Chondrocyte (in vitro differentiated cells): Measurements from ENCODE around the gene RPL10A. TPM values are rescaled to one million over a fixed set of nuclear protein-coding genes. Genes with fewer than 3 reads are reported as not detected.

Experiments used
- DNase-seq: peaks from one replicate; pipeline ENCODE4 v3.0.0; 2021; ENCODE audit warnings: mixed read lengths, low spot score
- H3K27ac Mint-ChIP-seq: one replicate; pipeline ENCODE4 v1.8.0; 2021; ENCODE audit warnings: mild to moderate bottlenecking, moderate library complexity, mixed read lengths; ENCODE audit not compliant: unreplicated experiment
- H3K27me3 Mint-ChIP-seq: 2 replicates; pipeline ENCODE4 v1.8.0; 2021; ENCODE audit warnings: low read depth, mixed read lengths
- H3K36me3 Mint-ChIP-seq: 2 replicates; pipeline ENCODE4 v1.8.0; 2021; ENCODE audit warnings: low read depth, mixed read lengths
- H3K4me1 Mint-ChIP-seq: 2 replicates; pipeline ENCODE4 v1.8.0; 2021; ENCODE audit warnings: low read depth, mild to moderate bottlenecking, mixed read lengths
- H3K4me3 Mint-ChIP-seq: one replicate; pipeline ENCODE4 v1.8.0; 2021; ENCODE audit warnings: mild to moderate bottlenecking, moderate library complexity, mixed read lengths; ENCODE audit not compliant: unreplicated experiment
- H3K9me3 Mint-ChIP-seq: 2 replicates; pipeline ENCODE4 v1.8.0; 2021; ENCODE audit warnings: low read depth, mixed read lengths
- total RNA-seq: library from RNA; stranded (reverse); gene quantifications from 3 replicates; pipeline ENCODE4 v1.2.1, GENCODE V29; 2021
- TF ChIP-seq, protein P1 (sequence below): fragments of 200-600 bp; sonication (generic); IDR thresholded peaks from 2 replicates; pipeline ENCODE4 v1.5.0; 2021; ENCODE audit warnings: antibody characterized with exemption, mild to moderate bottlenecking, moderate library complexity

RPL10A gene
- total RNA-seq, 1 donor from 2014 or later, result 848 TPM

DNA sequence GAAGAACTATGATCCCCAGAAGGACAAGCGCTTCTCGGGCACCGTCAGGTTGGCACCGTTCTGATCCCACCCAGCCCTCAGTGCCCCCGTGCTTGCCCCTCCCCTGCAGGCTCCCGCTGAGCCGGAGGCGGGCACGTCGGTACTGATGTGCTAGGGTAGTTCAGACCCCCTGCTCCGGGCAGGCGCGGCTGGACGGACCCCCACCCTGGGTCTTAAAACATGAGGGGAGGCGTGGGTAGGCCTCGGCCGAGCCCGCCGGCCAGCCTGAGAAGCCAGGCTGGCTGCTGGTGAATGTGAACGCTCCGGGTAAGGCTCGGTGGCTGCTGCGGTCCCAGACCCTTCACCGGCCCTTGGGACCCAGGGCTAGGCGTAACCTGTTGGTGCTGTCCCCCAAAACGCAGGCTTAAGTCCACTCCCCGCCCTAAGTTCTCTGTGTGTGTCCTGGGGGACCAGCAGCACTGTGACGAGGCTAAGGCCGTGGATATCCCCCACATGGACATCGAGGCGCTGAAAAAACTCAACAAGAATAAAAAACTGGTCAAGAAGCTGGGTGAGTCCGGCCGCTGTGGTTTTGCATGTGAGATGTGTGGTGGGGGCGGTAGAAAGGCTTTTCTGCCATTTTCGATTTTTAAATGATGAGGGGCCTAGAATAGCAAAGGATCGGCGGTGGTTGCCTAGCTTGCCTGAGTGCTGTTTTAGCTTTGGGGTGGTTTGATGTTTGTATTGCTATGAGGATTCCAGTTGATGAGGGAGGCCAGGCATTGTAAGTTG lies 964 bp downstream of the RPL10A start:
- no peaks in the 10 kb centered on the region for H3K27me3 Mint-ChIP-seq
- no peaks in the 10 kb centered on the region for H3K9me3 Mint-ChIP-seq
- peaks cover 41% of the 10 kb centered on the region for H3K4me1 Mint-ChIP-seq
- TF ChIP-seq, protein P1, sequence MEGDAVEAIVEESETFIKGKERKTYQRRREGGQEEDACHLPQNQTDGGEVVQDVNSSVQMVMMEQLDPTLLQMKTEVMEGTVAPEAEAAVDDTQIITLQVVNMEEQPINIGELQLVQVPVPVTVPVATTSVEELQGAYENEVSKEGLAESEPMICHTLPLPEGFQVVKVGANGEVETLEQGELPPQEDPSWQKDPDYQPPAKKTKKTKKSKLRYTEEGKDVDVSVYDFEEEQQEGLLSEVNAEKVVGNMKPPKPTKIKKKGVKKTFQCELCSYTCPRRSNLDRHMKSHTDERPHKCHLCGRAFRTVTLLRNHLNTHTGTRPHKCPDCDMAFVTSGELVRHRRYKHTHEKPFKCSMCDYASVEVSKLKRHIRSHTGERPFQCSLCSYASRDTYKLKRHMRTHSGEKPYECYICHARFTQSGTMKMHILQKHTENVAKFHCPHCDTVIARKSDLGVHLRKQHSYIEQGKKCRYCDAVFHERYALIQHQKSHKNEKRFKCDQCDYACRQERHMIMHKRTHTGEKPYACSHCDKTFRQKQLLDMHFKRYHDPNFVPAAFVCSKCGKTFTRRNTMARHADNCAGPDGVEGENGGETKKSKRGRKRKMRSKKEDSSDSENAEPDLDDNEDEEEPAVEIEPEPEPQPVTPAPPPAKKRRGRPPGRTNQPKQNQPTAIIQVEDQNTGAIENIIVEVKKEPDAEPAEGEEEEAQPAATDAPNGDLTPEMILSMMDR, result no peak
- peaks cover 19% of the 10 kb centered on the region for H3K36me3 Mint-ChIP-seq
- peak overlapping the region; percentile 97 for H3K4me3 Mint-ChIP-seq
- DNase-seq, result no peak
- peak overlapping the region; percentile 99 for H3K27ac Mint-ChIP-seq

GRCh38 chr6:35469751-35470662 lies 1.8 kb downstream of the RPL10A start:
- peak overlapping the region; percentile 99 for H3K27ac Mint-ChIP-seq
- TF ChIP-seq, protein P1, result no peak
- DNase-seq, result no peak
- peaks cover 41% of the 10 kb centered on the region for H3K4me1 Mint-ChIP-seq
- no peaks in the 10 kb centered on the region for H3K9me3 Mint-ChIP-seq
- no peaks in the 10 kb centered on the region for H3K27me3 Mint-ChIP-seq
- peaks cover 22% of the 10 kb centered on the region for H3K36me3 Mint-ChIP-seq
- peak overlapping the region; percentile 97 for H3K4me3 Mint-ChIP-seq

GRCh38 chr6:35470663-35471120 lies 2.5 kb downstream of the RPL10A start:
- no peak for DNase-seq
- peaks cover 23% of the 10 kb centered on the region for H3K36me3 Mint-ChIP-seq

GRCh38 chr6:35471836-35472345 lies 3.7 kb downstream of the RPL10A start:
- peaks cover 41% of the 10 kb centered on the region for H3K4me1 Mint-ChIP-seq
- H3K9me3 Mint-ChIP-seq, result no peaks in the 10 kb centered on the region
- H3K27me3 Mint-ChIP-seq, result no peaks in the 10 kb centered on the region
- H3K36me3 Mint-ChIP-seq, result peaks cover 24% of the 10 kb centered on the region
- peak overlapping the region; percentile 83 for H3K27ac Mint-ChIP-seq
- H3K4me3 Mint-ChIP-seq, result no peak overlapping the region
- no peak for DNase-seq
- TF ChIP-seq, protein P1, result no peak

More at GRCh38 chr6:35470663-35471120, 2.5 kb downstream of the RPL10A start:
- Mint-ChIP-seq H3K4me3 (peak overlapping the region; percentile 97), H3K9me3 (no peaks in the 10 kb centered on the region), H3K27me3 (no peaks in the 10 kb centered on the region), H3K4me1 (peaks cover 41% of the 10 kb centered on the region), H3K27ac (peak overlapping the region; percentile 99)
- TF ChIP-seq, protein P1, result no peak
